Fibroblast of lung (primary cell): Measurements from ENCODE around the gene CRACR2A.

Experiments used
- EZH2 ChIP-seq: IDR thresholded peaks from 2 replicates; pipeline ENCODE4 v1.5.1; 2012; ENCODE audit warnings: low read length, control low read depth, mild to moderate bottlenecking; ENCODE audit errors: missing control alignments
- TF ChIP-seq, protein P1 (sequence below), 2 donors: IDR thresholded peaks in 1 of 2; conservative IDR thresholded peaks in 1 of 2; 1 replicate in 1 of 2; 2 replicates in 1 of 2; pipeline ENCODE4 v1.5.1; 2011 to 2012; ENCODE audit warnings: low read length in 2 of 2, control low read depth in 1 of 2, inconsistent platforms in 1 of 2, low read depth in 1 of 2, mild to moderate bottlenecking in 1 of 2

DNA sequence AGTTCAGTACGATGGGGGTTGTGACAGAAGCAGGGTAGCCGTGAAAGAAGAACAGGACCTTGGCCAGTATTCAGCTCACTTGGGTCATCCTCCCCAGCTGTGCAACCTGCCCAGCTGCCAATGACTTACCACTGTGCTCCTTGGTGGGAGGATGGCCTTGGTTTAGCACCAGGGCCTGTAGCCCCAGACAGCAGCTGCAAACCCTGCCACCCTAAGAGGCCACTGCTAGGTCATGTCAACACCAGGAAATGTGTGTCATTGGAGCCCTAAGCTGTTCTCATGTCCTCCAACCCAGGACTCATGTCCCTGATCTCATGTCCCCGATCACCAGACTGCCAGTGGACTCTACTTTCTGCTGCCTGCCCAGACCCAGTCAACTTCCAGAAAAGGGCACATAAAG lies 3.0 kb upstream of the CRACR2A start:
- TF ChIP-seq, protein P1, sequence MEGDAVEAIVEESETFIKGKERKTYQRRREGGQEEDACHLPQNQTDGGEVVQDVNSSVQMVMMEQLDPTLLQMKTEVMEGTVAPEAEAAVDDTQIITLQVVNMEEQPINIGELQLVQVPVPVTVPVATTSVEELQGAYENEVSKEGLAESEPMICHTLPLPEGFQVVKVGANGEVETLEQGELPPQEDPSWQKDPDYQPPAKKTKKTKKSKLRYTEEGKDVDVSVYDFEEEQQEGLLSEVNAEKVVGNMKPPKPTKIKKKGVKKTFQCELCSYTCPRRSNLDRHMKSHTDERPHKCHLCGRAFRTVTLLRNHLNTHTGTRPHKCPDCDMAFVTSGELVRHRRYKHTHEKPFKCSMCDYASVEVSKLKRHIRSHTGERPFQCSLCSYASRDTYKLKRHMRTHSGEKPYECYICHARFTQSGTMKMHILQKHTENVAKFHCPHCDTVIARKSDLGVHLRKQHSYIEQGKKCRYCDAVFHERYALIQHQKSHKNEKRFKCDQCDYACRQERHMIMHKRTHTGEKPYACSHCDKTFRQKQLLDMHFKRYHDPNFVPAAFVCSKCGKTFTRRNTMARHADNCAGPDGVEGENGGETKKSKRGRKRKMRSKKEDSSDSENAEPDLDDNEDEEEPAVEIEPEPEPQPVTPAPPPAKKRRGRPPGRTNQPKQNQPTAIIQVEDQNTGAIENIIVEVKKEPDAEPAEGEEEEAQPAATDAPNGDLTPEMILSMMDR (conservative IDR thresholded peaks at IDR 0.05 in 1 of 2, IDR thresholded peaks at IDR 0.05 in 1 of 2; ENCODE audit: low read depth in 1 of 2, low read length in 2 of 2): no peak
- TF ChIP-seq EZH2: no peak
